Ramos (cell line): ENCODE measurements around the gene ELMO2.

Experiments used
- in situ Hi-C: fragments of 300-500 bp; cut with MboI; formaldehyde crosslinking; loops from one replicate; pipeline ENCODE4 v1.14.3; 2022; ENCODE audit warnings: low sequenced_read_pairs; ENCODE audit not compliant: unreplicated experiment

Gene ELMO2

DNA sequence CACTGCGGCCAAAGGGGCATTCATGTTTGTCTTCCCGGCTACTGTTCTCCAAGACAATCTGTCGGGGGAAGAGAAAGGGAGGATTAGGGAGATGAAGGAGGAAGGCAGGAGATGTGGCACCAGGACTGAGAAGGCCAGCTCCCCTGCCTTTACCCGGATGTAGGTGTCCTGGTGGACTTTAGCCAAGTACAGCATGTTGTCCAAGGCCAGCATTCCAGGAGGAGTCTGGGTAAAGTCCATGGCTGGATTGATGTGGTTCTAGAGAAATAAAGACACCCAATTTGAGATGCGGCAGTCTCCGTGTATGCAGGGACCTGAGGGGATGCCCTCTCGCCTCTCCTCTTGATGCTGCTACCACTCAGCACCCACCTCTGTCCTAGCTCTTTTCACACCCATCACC lies 32.0 kb downstream of the ELMO2 start:
- in situ Hi-C loops: no loop called here

DNA sequence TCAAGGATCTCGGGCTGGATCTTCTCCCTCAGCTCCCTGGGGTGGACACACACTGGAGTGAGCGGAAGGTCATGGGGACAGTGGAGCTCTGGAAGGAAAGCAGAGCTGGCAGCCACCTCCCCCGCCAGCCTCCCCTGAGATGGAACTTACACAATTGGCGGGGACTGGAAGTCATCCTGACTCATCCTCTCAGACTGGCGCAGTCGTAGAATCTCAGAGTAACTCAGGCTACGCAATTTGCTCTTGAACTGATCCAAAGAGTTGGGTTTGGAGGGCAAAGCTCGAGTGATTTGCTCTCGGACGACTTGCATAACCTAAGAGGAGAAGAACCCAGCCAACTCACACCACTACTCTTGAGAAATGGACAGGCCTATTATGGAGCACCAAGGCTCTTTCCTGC lies 34.8 kb downstream of the ELMO2 start:
- in situ Hi-C loops: no loop called here

GRCh38 chr20:46368902-46369268 lies 37.5 kb downstream of the ELMO2 start:
- in situ Hi-C loops: no loop called here

DNA sequence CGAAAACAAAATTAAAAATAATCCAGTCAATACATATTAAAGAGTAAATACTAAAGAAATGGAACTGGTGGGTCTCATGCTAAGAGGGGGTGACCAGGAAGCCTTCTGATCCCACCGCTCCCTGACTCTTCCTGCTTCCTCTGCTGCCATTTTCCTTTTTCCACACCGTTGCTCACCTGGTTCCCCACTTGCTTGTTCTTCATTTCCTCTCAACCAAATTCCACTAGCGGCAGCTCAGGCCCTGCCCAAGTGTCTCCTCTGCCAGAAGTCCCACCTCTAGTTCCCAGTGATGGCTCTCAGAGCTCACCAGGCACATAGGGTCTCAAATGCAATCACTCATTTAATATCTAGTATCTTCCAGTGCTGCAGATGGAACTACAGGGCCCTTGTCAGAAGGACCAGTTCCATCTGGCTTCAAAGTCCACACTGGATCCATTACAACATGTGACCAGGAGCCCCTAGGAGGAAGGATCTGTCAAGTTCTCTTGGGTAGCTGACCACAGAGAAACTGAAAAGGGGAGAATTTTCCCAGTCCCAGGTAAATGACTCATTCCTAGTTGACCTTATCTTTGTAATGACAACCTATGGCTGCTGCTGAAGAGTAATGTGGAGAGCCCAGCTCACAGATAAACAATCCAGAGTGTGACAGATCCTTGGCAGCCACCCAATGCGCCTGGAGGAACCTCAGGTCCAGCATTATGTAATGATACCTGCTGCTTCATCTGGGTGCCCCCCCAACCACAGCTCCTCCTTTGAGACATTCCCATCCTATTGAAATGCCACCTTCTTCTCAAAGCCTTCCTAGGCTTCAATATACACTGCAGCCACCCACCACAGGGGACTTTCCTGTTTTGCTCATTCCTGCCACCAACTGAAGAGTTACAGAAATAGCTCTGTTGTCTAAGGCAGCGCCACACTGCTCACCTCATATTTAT lies 38.2 kb downstream of the ELMO2 start:
- in situ Hi-C loops: no loop called here

DNA sequence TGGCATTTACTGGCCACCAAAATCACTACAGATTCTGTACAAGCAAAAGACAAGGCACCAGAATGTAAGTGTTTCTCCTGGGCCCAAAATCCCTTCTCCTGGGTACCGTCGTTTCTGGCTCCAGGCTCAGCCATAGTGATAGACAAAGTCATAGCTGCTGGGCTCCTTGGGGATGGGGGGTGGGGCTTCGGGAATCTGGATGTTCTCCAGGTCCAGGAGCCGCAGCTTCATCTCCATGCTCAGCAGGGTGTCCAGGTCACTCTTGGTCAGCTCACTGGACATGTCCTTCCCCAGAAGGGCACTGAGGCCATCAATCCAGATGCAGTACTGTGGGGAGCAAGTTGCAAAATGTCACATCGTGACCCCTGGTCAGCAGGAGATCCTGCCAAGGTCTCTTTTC lies 39.2 kb downstream of the ELMO2 start:
- in situ Hi-C loops: no loop called here

GRCh38 chr20:46366826-46367225 lies 39.6 kb downstream of the ELMO2 start:
- in situ Hi-C loops: no loop called here

DNA sequence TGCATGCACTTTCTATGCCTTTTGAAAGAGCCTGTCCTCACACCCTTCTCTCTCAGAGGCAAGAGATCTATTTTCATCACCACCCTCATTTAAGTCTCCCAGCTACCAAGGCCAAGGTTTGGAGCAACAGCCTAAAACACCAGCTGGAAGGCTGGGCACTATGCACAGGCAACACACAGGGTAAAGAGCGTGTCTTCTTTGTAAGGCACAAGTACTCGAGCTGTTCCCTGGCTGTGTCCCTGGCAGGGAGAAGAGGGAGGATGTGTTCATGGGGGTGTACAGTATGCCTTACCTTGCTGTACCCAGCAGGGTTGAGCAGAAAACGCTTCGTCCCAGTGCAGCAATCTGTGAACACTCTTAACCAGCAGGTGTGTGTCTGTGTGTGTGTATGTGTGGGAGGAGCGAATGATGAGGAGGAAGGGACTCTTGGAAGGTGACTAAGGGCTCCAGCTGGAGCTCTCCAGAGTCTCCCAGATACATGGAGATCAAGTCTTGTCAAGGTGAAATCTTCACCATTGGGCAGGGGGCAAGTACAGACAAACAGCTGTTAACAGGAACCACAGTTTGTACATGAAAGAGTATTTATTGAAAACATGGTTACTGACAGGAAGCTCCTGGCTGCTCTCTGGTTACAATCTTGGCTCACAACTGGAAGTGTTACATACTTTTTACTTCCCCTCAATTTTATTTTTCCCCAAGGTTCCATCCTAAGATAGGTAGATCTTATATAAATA lies 40.8 kb downstream of the ELMO2 start:
- in situ Hi-C loops: no loop called here

DNA sequence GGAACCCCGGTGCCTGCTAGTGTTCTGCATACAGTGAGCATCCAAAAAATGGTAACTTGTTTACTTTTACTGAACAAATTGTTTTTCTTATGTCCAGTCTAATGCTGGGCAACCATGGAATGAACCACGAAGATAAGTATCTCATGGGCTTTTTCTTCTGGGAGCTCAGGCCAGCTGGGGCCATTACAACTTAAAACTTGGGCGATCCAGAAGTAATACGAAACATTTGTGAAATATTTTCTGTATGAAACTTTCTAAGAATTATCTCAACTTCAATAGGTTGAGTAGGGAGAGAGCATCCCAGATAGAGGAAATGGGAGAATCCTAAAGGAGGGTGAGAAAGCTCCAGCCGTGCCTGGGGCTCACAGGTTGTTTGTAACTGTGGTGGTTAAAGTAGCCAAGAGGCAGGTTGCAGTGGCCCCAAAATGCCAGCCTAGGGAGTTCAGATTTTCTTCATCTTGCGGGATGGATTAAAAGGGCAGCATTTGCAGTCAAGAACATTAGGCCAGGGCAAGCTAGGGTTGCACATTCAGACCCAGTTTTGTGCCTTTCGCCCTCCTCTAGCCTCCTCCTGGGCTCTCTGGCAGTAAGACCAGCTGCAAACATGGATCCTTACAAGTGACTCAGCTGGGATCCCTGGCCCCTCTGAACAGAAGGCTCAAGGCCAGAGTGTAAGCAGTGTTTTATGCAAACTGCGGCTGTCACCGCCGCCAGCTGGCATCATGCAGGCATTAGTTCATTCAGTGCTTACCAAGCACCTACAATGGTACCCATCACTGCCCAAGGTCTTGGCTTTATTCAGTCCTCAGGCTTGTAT lies 41.5 kb downstream of the ELMO2 start:
- in situ Hi-C loops: loop anchor here (5.0 kb wide), 1 partner anchor 37 kb away; no protein-coding TSS in a partner anchor

- in situ Hi-C loops: loop anchor here (5.0 kb wide), 1 partner anchor 38 kb away; no protein-coding TSS in a partner anchor
These were observed 42.3 kb downstream of the ELMO2 start for GRCh38 chr20:46363874-46364669.

GRCh38 chr20:46362921-46363867 lies 43.2 kb downstream of the ELMO2 start:
- in situ Hi-C loops: loop anchor here (5.0 kb wide), 1 partner anchor 39 kb away; no protein-coding TSS in a partner anchor

DNA sequence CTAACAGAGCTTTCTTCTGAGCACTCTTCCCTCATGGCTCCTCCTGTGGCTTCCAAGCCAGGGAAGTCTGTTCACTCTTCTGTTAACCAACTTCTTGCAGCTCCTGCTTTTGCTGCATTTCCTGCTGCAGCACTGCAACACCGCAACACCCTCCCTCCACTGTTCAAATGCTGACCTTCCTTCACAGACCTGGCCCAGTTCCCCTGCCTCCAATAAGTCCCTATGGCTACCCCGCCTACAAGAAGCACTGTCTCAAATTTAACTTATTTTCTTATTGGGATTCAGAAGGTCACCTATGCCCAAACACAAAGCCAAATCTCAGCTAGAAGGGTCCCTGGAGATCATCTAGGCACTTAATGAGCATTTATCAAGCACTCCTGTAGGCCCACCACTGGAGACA lies 44.6 kb downstream of the ELMO2 start:
- in situ Hi-C loops: loop anchor here (5.0 kb wide), 1 partner anchor 40 kb away; no protein-coding TSS in a partner anchor

- in situ Hi-C loops: loop anchor here (5.0 kb wide), 1 partner anchor 41 kb away; no protein-coding TSS in a partner anchor
These were observed 45.0 kb downstream of the ELMO2 start for GRCh38 chr20:46361381-46361780.

DNA sequence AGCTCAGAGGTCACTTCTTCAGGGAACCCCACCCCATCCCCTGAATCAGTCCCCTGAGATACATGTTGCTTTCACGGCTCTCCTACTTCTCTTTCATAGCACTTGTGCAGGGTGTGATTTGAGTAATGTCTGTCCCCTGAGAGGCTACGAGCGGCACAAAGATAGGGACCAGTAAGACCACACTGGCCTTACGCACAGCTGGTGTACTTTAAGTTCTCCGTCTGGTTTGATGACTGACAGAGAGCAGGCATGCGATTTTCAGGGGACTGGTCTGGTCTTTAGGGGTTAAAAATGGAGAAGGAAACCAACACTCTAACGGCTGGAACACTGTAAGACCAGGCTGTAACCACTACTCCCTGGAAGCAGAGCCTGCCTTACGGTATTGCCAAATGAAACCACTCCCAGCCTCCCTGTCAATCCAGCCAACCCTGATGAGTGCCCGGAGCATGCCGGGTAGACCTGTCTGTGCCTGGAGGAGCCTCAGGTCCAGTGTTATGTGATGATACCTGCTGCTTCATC lies 47.1 kb downstream of the ELMO2 start:
- in situ Hi-C loops: no loop called here

GRCh38 chr20:46358346-46359058 lies 47.9 kb downstream of the ELMO2 start:
- in situ Hi-C loops: no loop called here

- in situ Hi-C loops: no loop called here
These were observed 49.3 kb downstream of the ELMO2 start for GRCh38 chr20:46357030-46357514.

DNA sequence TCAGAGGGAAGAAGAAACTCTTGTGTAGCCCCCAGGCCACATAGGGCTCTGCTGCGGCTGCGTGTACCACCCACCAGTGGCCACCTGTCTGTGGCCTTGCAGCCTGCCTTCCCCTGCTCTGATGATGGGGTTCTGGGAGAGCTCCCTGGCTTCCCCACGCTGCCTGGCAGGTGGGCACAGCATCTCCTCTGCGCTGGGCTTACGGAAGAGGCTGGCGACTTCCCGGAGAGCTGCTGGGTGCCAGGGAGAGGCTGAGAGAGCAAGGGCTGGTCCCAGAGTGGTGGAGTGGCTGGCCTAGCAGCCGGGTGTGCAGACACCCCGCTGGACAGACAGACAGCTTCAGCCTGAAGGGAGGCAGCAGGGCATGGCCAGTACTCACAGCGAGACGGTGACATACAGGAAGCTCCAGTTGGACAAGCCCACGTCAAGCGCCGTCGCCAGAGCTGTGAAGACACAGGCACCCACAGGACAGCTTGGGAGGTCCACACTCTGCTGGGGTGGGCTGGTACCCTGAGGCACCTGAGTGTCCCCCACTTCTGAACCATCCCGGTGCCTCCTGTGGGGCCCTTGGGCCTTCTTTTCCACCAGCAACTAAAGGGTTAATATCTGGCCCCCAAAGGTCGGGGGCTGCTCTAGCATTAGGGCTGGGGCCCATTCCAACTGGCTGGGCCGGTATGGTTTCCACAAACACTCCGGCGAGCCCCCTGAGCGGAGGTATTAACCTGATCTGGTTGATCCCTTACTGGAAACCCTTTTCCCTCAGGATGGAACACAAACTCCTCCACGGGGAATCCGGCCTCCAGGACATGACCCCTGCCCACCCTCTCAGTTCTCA lies 50.0 kb downstream of the ELMO2 start:
- in situ Hi-C loops: no loop called here

- in situ Hi-C loops: no loop called here
These were observed 50.6 kb downstream of the ELMO2 start for GRCh38 chr20:46355778-46356177.
